IMR-90 (cell line): Measurements from ENCODE around the gene ACAP2. TPM values are rescaled to one million over a fixed set of nuclear protein-coding genes. Genes with fewer than 3 reads are reported as not detected.

ENCODE experiments used
- ATAC-seq: fragments of 200-7000 bp; cut with Tn5 transposase; 2 replicates; pipeline ENCODE4 v1.9.1; 2020; ENCODE audit warnings: low read depth, mild to moderate bottlenecking, moderate library complexity
- BruUV-seq: library from RNA; stranded (reverse); fragments of 400-500 nt; replicated peaks from 2 replicates; lab custom pipeline; 2021; lab: Mats Ljungman, UMichigan
- CTCF ChIA-PET: fragments of 300-600 bp; formaldehyde crosslinking; extraction: SDS; loops from one replicate; lab custom pipeline; 2021; ENCODE audit warnings: antibody characterized with exemption; lab: Yijun Ruan, JAX
- POLR2A ChIA-PET: fragments of 300-600 bp; sonication (Branson Sonifier 250); formaldehyde crosslinking; loops from one replicate; lab custom pipeline; 2022; ENCODE audit warnings: antibody characterized with exemption; ENCODE audit not compliant: unreplicated experiment; lab: Charles Lee
- DNase-seq: peaks from one replicate; pipeline ENCODE4 v3.0.0; 2013
- H2AFZ ChIP-seq: replicated peaks from 2 replicates; pipeline ENCODE3; 2013; ENCODE audit warnings: low read length, mild to moderate bottlenecking; ENCODE audit not compliant: poor library complexity
- H2AK5ac ChIP-seq: 2 replicates; pipeline ENCODE4 v1.6.1; 2013; ENCODE audit warnings: low read depth, low read length, inconsistent platforms
- H2AK9ac ChIP-seq: replicated peaks from 2 replicates; pipeline ENCODE3; 2013; ENCODE audit warnings: mild to moderate bottlenecking, low read depth, low read length, moderate library complexity; ENCODE audit not compliant: poor library complexity
- H2BK120ac ChIP-seq: 2 replicates; pipeline ENCODE4 v1.6.1; 2013; ENCODE audit warnings: low read depth, low read length, inconsistent platforms
- H2BK15ac ChIP-seq: 3 replicates; pipeline ENCODE4 v1.6.1; 2013; ENCODE audit warnings: low read depth, low read length, inconsistent platforms
- H2BK20ac ChIP-seq: 2 replicates; pipeline ENCODE4 v1.6.1; 2013; ENCODE audit warnings: low read depth, mild to moderate bottlenecking, inconsistent platforms, low read length, moderate library complexity
- H2BK5ac ChIP-seq: 2 replicates; pipeline ENCODE4 v1.6.1; 2013; ENCODE audit warnings: mild to moderate bottlenecking, low read depth, low read length, inconsistent platforms; ENCODE audit not compliant: poor library complexity, severe bottlenecking
- H3K14ac ChIP-seq: replicated peaks from 2 replicates; pipeline ENCODE4 v1.6.1; 2013; ENCODE audit warnings: low read depth, low read length, inconsistent platforms
- H3K18ac ChIP-seq: 2 replicates; pipeline ENCODE4 v1.6.1; 2013; ENCODE audit warnings: low read depth, low read length, control low read depth
- H3K23ac ChIP-seq: 2 replicates; pipeline ENCODE4 v1.6.1; 2013; ENCODE audit warnings: low read depth, low read length, inconsistent platforms
- H3K27ac ChIP-seq: 2 replicates; pipeline ENCODE4 v1.5.1; 2013; ENCODE audit warnings: mild to moderate bottlenecking, control low read depth, low read length; ENCODE audit not compliant: insufficient read depth
- H3K27me3 ChIP-seq: 2 replicates; pipeline ENCODE4 v1.6.1; 2013; ENCODE audit warnings: low read length; ENCODE audit not compliant: control insufficient read depth, insufficient read depth
- H3K36me3 ChIP-seq: 2 replicates; pipeline ENCODE4 v1.6.1; 2013; ENCODE audit warnings: low read length, mixed read lengths; ENCODE audit not compliant: control insufficient read depth, insufficient read depth
- H3K4ac ChIP-seq: 2 replicates; pipeline ENCODE4 v1.6.1; 2013; ENCODE audit warnings: low read depth, low read length, inconsistent platforms
- H3K4me1 ChIP-seq: 2 replicates; pipeline ENCODE4 v1.6.1; 2013; ENCODE audit warnings: low read length, mixed read lengths; ENCODE audit not compliant: control insufficient read depth, insufficient read depth
- H3K4me2 ChIP-seq: 2 replicates; pipeline ENCODE4 v1.6.1; 2013; ENCODE audit warnings: low read depth, mild to moderate bottlenecking, control low read depth, low read length, moderate library complexity
- H3K4me3 ChIP-seq: 2 replicates; pipeline ENCODE4 v1.5.1; 2013; ENCODE audit warnings: low read depth, mild to moderate bottlenecking, control low read depth, low read length, moderate library complexity; ENCODE audit not compliant: insufficient read depth
- H3K56ac ChIP-seq: 2 replicates; pipeline ENCODE4 v1.6.1; 2013; ENCODE audit warnings: low read length, inconsistent platforms; ENCODE audit not compliant: insufficient read depth; ENCODE audit errors: extremely low read depth
- H3K79me1 ChIP-seq, 2 experiments: 2 replicates each; pipeline ENCODE4 v1.6.1; 2013; ENCODE audit warnings: low read length in 2 of 2, inconsistent platforms in 1 of 2, low read depth in 1 of 2
- H3K9ac ChIP-seq: 2 replicates; pipeline ENCODE4 v1.6.1; 2013; ENCODE audit warnings: low read depth, low read length, control low read depth
- H3K9me1 ChIP-seq: 2 replicates; pipeline ENCODE4 v1.6.1; 2013; ENCODE audit warnings: low read length, inconsistent platforms; ENCODE audit not compliant: insufficient read depth
- H3K9me3 ChIP-seq: 2 replicates; pipeline ENCODE4 v1.6.1; 2013; ENCODE audit warnings: low read length; ENCODE audit not compliant: control insufficient read depth, insufficient read depth
- H4K20me1 ChIP-seq: 2 replicates; pipeline ENCODE4 v1.6.1; 2013; ENCODE audit warnings: low read length, inconsistent platforms; ENCODE audit not compliant: insufficient read depth
- H4K5ac ChIP-seq: 2 replicates; pipeline ENCODE4 v1.6.1; 2013; ENCODE audit warnings: mild to moderate bottlenecking, low read depth, low read length, control low read depth
- H4K8ac ChIP-seq, 2 experiments: 2 replicates each; pipeline ENCODE4 v1.6.1; 2013; ENCODE audit warnings: low read depth in 2 of 2, low read length in 2 of 2, control low read depth in 1 of 2, inconsistent platforms in 1 of 2
- H4K91ac ChIP-seq: 2 replicates; pipeline ENCODE4 v1.6.1; 2013; ENCODE audit warnings: low read depth, low read length, inconsistent platforms; ENCODE audit not compliant: insufficient read depth
- CEBPB ChIP-seq: IDR thresholded peaks from 2 replicates; pipeline ENCODE4 v1.6.1; 2012; ENCODE audit warnings: low read depth, low read length, improper control_type of control experiment
- CHD1 ChIP-seq: IDR thresholded peaks from 2 replicates; pipeline ENCODE4 v1.6.1; 2012; ENCODE audit warnings: low read depth, low read length, improper control_type of control experiment
- MAFK ChIP-seq: IDR thresholded peaks from 2 replicates; pipeline ENCODE4 v1.6.1; 2012; ENCODE audit warnings: low read depth, low read length, improper control_type of control experiment
- NFE2L2 ChIP-seq: fragments of 150-350 bp; IDR thresholded peaks from 2 replicates; pipeline ENCODE4 v1.6.1; 2016; ENCODE audit warnings: low read depth, mild to moderate bottlenecking, low read length
- POLR2A ChIP-seq: IDR thresholded peaks from 2 replicates; pipeline ENCODE4 v1.6.1; 2012; ENCODE audit warnings: mild to moderate bottlenecking, low read depth, low read length
- RAD21 ChIP-seq: IDR thresholded peaks from 2 replicates; pipeline ENCODE4 v1.6.1; 2012; ENCODE audit warnings: low read length, improper control_type of control experiment
- RCOR1 ChIP-seq: IDR thresholded peaks from 2 replicates; pipeline ENCODE4 v1.6.1; 2012; ENCODE audit warnings: mild to moderate bottlenecking, low read length, improper control_type of control experiment; ENCODE audit not compliant: insufficient replicate concordance
- WGBS, 2 experiments: methylation state at CpG; one replicate each; pipeline versions ENCODE4 v1.1.5 to v1.1.7; 2013; ENCODE audit warnings: missing lambda C conversion rate in 2 of 2; ENCODE audit not compliant: insufficient read length in 1 of 2; ENCODE audit errors: extremely low coverage in 2 of 2; 5-methylcytosine and 5-hydroxymethylcytosine counted together
- dilution Hi-C: fragments of 300-500 bp; cut with HindIII; formaldehyde crosslinking; loops from one replicate; pipeline ENCODE4 v1.14.3; 2018; ENCODE audit warnings: low sequenced_read_pairs; ENCODE audit not compliant: unreplicated experiment
- in situ Hi-C: fragments of 300-500 bp; cut with MboI; formaldehyde crosslinking; loops from 3 replicates; pipeline ENCODE4 v1.14.3; 2019; ENCODE audit warnings: low sequenced_read_pairs, inconsistent platforms, mixed read lengths
- intact Hi-C: fragments of 100-400 bp; cut with micrococcal nuclease; formaldehyde crosslinking; loops from 2 replicates; pipeline ENCODE4 v1.10.0; 2022
- polyA plus RNA-seq, 3 experiments: library from polyadenylated mRNA; depleted of rRNA; stranded (reverse); fragments of >200 nt; gene quantifications; 2 replicates each; pipeline ENCODE4 v1.2.3, GENCODE V29; 2012; ENCODE audit warnings: low replicate concordance in 1 of 3
- total RNA-seq: library from RNA; depleted of rRNA; stranded (reverse); fragments of >200 nt; gene quantifications from 2 replicates; pipeline ENCODE4 v1.2.3, GENCODE V29; 2012
- TF ChIP-seq, protein P1 (sequence below): fragments of 150-350 bp; IDR thresholded peaks from 2 replicates; pipeline ENCODE4 v1.6.1; 2017; ENCODE audit warnings: mild to moderate bottlenecking, antibody characterized with exemption, low read length, low read depth
- TF ChIP-seq, protein P2 (sequence below): conservative IDR thresholded peaks from 2 replicates; pipeline ENCODE4 v1.5.1; 2012; ENCODE audit warnings: mild to moderate bottlenecking, low read depth, low read length, improper control_type of control experiment

The ACAP2 gene
- total and polyA plus RNA-seq, 2 of the 4 experiments (the other 2 are of a cell fraction) = 11.9 to 35.1 TPM

DNA sequence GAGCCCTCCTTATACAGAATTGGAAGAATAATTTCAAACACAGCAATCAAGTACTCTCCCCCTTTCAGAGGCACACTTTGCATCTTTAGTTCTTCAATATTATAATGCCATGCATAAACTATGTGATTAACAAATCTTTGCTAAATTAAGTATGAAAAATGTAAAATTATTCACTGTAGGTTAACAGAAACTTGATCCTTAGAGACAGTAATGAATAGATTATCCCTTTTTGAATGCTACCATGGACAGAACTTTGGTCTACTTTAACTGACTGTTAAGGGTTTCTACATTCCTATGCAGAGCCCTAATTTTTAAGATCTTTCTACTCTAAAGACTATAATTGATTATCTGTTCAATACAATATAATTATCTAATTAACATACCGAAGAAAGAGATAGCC is 146.2 kb downstream of the ACAP2 start:
- 0 out of 4 replicates have a peak, but pooled peaks cover 0 to under 1% of the 10 kb centered on the region in 2 experiments for H3K79me1 ChIP-seq
- no peak overlapping the region for H2AK5ac ChIP-seq
- H2BK5ac ChIP-seq = no peak overlapping the region
- no peak overlapping the region for H3K9ac ChIP-seq
- DNase-seq (no peak), ATAC-seq (no peak)
- TF ChIP-seq, protein P1, sequence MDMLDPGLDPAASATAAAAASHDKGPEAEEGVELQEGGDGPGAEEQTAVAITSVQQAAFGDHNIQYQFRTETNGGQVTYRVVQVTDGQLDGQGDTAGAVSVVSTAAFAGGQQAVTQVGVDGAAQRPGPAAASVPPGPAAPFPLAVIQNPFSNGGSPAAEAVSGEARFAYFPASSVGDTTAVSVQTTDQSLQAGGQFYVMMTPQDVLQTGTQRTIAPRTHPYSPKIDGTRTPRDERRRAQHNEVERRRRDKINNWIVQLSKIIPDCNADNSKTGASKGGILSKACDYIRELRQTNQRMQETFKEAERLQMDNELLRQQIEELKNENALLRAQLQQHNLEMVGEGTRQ = no peak
- TF ChIP-seq CHD1 (no peak), RAD21 (no peak), NFE2L2 (no peak), RCOR1 (no peak), CEBPB (no peak), POLR2A (no peak), MAFK (no peak)
- TF ChIP-seq, protein P2, sequence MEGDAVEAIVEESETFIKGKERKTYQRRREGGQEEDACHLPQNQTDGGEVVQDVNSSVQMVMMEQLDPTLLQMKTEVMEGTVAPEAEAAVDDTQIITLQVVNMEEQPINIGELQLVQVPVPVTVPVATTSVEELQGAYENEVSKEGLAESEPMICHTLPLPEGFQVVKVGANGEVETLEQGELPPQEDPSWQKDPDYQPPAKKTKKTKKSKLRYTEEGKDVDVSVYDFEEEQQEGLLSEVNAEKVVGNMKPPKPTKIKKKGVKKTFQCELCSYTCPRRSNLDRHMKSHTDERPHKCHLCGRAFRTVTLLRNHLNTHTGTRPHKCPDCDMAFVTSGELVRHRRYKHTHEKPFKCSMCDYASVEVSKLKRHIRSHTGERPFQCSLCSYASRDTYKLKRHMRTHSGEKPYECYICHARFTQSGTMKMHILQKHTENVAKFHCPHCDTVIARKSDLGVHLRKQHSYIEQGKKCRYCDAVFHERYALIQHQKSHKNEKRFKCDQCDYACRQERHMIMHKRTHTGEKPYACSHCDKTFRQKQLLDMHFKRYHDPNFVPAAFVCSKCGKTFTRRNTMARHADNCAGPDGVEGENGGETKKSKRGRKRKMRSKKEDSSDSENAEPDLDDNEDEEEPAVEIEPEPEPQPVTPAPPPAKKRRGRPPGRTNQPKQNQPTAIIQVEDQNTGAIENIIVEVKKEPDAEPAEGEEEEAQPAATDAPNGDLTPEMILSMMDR = no peak
- no peak overlapping the region for H3K27ac ChIP-seq
- no peak overlapping the region for H4K8ac ChIP-seq
- ChIA-PET CTCF (no interaction called here), POLR2A (no interaction called here)
- no peak overlapping the region for H3K4me3 ChIP-seq
- dilution Hi-C loops = no loop called here
- no peak overlapping the region for H3K23ac ChIP-seq
- H3K36me3 ChIP-seq = peaks cover 16% of the 10 kb centered on the region
- H3K4me1 ChIP-seq = no peaks in the 10 kb centered on the region; the same call in 1 of the 2 replicates
- H3K4ac ChIP-seq = no peak overlapping the region
- no peak overlapping the region for H2BK15ac ChIP-seq
- no peak overlapping the region for H2BK120ac ChIP-seq
- H3K9me1 ChIP-seq = peaks cover 3% of the 10 kb centered on the region; the same call in 1 of the 2 replicates
- H3K4me2 ChIP-seq = no peak overlapping the region
- intact Hi-C loops = no loop called here
- no peak overlapping the region for H3K14ac ChIP-seq
- H2BK20ac ChIP-seq = no peak overlapping the region
- WGBS, 2 experiments = no CpG with 5 or more reads among the region's 1 CpG
- in situ Hi-C loops = loop anchor here (10.0 kb wide), 1 partner anchor 128 kb away; no protein-coding TSS in a partner anchor
- no peak overlapping the region for H3K18ac ChIP-seq
- H2AFZ ChIP-seq = no peak overlapping the region
- no peak overlapping the region for H2AK9ac ChIP-seq
- H4K20me1 ChIP-seq = no peaks in the 10 kb centered on the region
- no peak overlapping the region for H4K5ac ChIP-seq
- H4K91ac ChIP-seq = no peak overlapping the region
- H3K27me3 ChIP-seq = no peaks in the 10 kb centered on the region
- no TSS peak for BruUV-seq
- no peaks in the 10 kb centered on the region for H3K9me3 ChIP-seq
- no peak overlapping the region for H3K56ac ChIP-seq
